ENCODE results near the gene MAP1B. TPM values are rescaled to one million over a fixed set of nuclear protein-coding genes. Genes with fewer than 3 reads are reported as not detected.

The MAP1B gene
- total and polyA plus RNA-seq, 9 of the 15 experiments (the other 6 are each of a cell fraction or from before 2014, with no cell fraction given) = 5.2 to 66.1 (median 17.3) TPM

GRCh38 chr5:72226950-72227349, 119.7 kb downstream of the MAP1B start (continued):
- TF ChIP-seq, protein P1, sequence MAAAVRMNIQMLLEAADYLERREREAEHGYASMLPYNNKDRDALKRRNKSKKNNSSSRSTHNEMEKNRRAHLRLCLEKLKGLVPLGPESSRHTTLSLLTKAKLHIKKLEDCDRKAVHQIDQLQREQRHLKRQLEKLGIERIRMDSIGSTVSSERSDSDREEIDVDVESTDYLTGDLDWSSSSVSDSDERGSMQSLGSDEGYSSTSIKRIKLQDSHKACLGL (CRISPR knock-in tag; IDR thresholded peaks at IDR 0.05; ENCODE audit: borderline replicate concordance, poor library complexity, severe bottlenecking) = no peak
- TF ChIP-seq MAZ (CRISPR knock-in tag; conservative IDR thresholded peaks at IDR 0.05 in 1 of 2, IDR thresholded peaks at IDR 0.05 in 1 of 2) = 0 out of 4 replicates have a peak, but pooled peaks have one; percentile 24 to 34
- no peak for TF ChIP-seq NFIX (CRISPR knock-in tag; IDR thresholded peaks at IDR 0.05; ENCODE audit: low read depth)
- peak; percentile 70 for TF ChIP-seq SMARCE1 (IDR thresholded peaks at IDR 0.05)
- peak; percentile 65 for TF ChIP-seq MEIS2 (IDR thresholded peaks at IDR 0.05; ENCODE audit: partially characterized antibody)
- peak; percentile 20 to 24; a peak in 3 of 4 replicates for TF ChIP-seq RAD21 (CRISPR knock-in tag; conservative IDR thresholded peaks at IDR 0.05 in 1 of 2, IDR thresholded peaks at IDR 0.05 in 1 of 2)
- TF ChIP-seq ZNF561 (CRISPR knock-in tag; conservative IDR thresholded peaks at IDR 0.05) = no peak
- peak; percentile 82 for TF ChIP-seq DPF2 (IDR thresholded peaks at IDR 0.05)
- TF ChIP-seq STAT5A (IDR thresholded peaks at IDR 0.05; ENCODE audit: borderline replicate concordance, low read length) = 0 out of 2 replicates have a peak, but pooled peaks have one; percentile 32
- no peak for TF ChIP-seq WHSC1 (IDR thresholded peaks at IDR 0.05; ENCODE audit: low read length)
- TF ChIP-seq TEAD4 (IDR thresholded peaks at IDR 0.05; ENCODE audit: low read length) = peak; percentile 81
- TF ChIP-seq TEAD4 (CRISPR knock-in tag; IDR thresholded peaks at IDR 0.05; ENCODE audit: borderline replicate concordance) = no peak
- TF ChIP-seq TAL1 (IDR thresholded peaks at IDR 0.05) = peak; percentile 76
- 0 out of 2 replicates have a peak, but pooled peaks have one; percentile 22 for TF ChIP-seq NFIC (IDR thresholded peaks at IDR 0.05)
- 0 out of 2 replicates have a peak, but pooled peaks have one; percentile 1 for TF ChIP-seq MAFF (IDR thresholded peaks at IDR 0.05; ENCODE audit: low read length)
- peak in 1 of 2 experiments; percentile 79; a peak in 2 of 4 replicates for TF ChIP-seq MLLT1 (IDR thresholded peaks at IDR 0.05)
- TF ChIP-seq CBFB (CRISPR knock-in tag; IDR thresholded peaks at IDR 0.05) = 0 out of 2 replicates have a peak, but pooled peaks have one; percentile 62
- no peak for TF ChIP-seq PHB (CRISPR knock-in tag; IDR thresholded peaks at IDR 0.05)
- no peak for TF ChIP-seq HNRNPH1 (optimal IDR thresholded peaks at IDR 0.05; ENCODE audit: low read depth, low read length)
- peak; percentile 82 for TF ChIP-seq SMARCA4 (IDR thresholded peaks at IDR 0.05)
- TF ChIP-seq POLR2AphosphoS2 (IDR thresholded peaks at IDR 0.05; ENCODE audit: low read length) = no peak
- TF ChIP-seq LEF1 (IDR thresholded peaks at IDR 0.05) = peak; percentile 97
- no peak for TF ChIP-seq ZNF41 (CRISPR knock-in tag; conservative IDR thresholded peaks at IDR 0.05)
- TF ChIP-seq EP300 (IDR thresholded peaks at IDR 0.05; ENCODE audit: low read length) = peak; percentile 73
- peak; percentile 77; the same call in 1 of the 2 replicates for TF ChIP-seq ZKSCAN1 (IDR thresholded peaks at IDR 0.05; ENCODE audit: low read depth, low read length)
- TF ChIP-seq ARID1B (IDR thresholded peaks at IDR 0.05) = peak; percentile 91
- peak; percentile 13 to 58; a peak in 2 of 4 replicates for TF ChIP-seq RCOR1 (IDR thresholded peaks at IDR 0.05; ENCODE audit: borderline replicate concordance in 1 of 2, low read depth in 2 of 2, low read length in 2 of 2)
- TF ChIP-seq KHSRP (IDR thresholded peaks at IDR 0.05) = no peak
- peak; percentile 63 for TF ChIP-seq GATA2 (CRISPR knock-in tag; IDR thresholded peaks at IDR 0.05)
- no peak for TF ChIP-seq ZNF584 (CRISPR knock-in tag; IDR thresholded peaks at IDR 0.05; ENCODE audit: low read depth)
- TF ChIP-seq YY1 (IDR thresholded peaks at IDR 0.05; ENCODE audit: borderline replicate concordance in 1 of 3, control insufficient read depth in 1 of 3, extremely low read depth in 1 of 3, insufficient read depth in 3 of 3, insufficient read length in 1 of 3, insufficient replicate concordance in 2 of 3, low read depth in 1 of 3, low read length in 2 of 3) = peak in 1 of 3 experiments; percentile 60

Measured in K562 (cell line).